Activated naive CD8-positive, alpha-beta T cell (primary cell): ENCODE results near the gene GPR141.

Source experiments
- H3K27ac Mint-ChIP-seq: one replicate; pipeline ENCODE4 v1.8.0; 2021; ENCODE audit warnings: mixed read lengths
- H3K27me3 Mint-ChIP-seq: one replicate; pipeline ENCODE4 v1.8.0; 2021; ENCODE audit warnings: mixed read lengths
- H3K36me3 Mint-ChIP-seq: one replicate; pipeline ENCODE4 v1.8.0; 2021; ENCODE audit warnings: mixed read lengths
- H3K4me1 Mint-ChIP-seq: one replicate; pipeline ENCODE4 v1.8.0; 2021; ENCODE audit warnings: low read depth, mixed read lengths
- H3K4me3 Mint-ChIP-seq: one replicate; pipeline ENCODE4 v1.8.0; 2021; ENCODE audit warnings: mild to moderate bottlenecking, mixed read lengths
- H3K9me3 Mint-ChIP-seq: one replicate; pipeline ENCODE4 v1.8.0; 2021; ENCODE audit warnings: low read depth, mixed read lengths

GPR141 gene

DNA sequence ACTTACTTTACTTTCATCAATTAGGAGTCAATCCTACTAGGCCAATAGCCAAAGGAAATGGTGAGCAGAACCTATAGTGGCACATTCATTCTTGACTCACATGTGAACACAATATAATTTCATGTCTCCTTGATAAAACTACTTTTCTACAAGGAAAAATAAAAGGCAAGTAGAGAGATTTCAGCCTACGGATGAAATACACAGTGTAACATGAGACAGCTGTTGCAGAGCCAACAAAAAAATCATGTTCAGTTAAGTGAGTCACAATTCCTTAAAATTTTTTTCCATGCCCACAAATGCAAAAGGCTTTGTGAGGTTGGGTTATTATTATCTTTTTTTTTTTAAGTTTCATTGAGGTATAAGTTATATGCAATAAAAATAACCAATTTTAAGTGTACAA lies 54.8 kb downstream of the GPR141 start:
- no peaks in the 10 kb centered on the region for H3K4me1 Mint-ChIP-seq
- no peak overlapping the region for H3K27ac Mint-ChIP-seq
- no peaks in the 10 kb centered on the region for H3K9me3 Mint-ChIP-seq

DNA sequence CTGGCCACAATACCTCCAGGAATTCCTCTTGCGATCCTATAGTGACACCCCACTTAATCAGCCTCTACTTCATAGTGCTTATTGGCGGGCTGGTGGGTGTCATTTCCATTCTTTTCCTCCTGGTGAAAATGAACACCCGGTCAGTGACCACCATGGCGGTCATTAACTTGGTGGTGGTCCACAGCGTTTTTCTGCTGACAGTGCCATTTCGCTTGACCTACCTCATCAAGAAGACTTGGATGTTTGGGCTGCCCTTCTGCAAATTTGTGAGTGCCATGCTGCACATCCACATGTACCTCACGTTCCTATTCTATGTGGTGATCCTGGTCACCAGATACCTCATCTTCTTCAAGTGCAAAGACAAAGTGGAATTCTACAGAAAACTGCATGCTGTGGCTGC lies 56.8 kb downstream of the GPR141 start:
- peaks cover 2% of the 10 kb centered on the region for H3K27me3 Mint-ChIP-seq
- H3K27ac Mint-ChIP-seq, result no peak overlapping the region
- no peaks in the 10 kb centered on the region for H3K9me3 Mint-ChIP-seq
- no peaks in the 10 kb centered on the region for H3K36me3 Mint-ChIP-seq
- H3K4me1 Mint-ChIP-seq, result no peaks in the 10 kb centered on the region
- no peak overlapping the region for H3K4me3 Mint-ChIP-seq

More for the DNA sequence above, 54.8 kb downstream of the GPR141 start:
- H3K4me3 Mint-ChIP-seq, result no peak overlapping the region
- no peaks in the 10 kb centered on the region for H3K36me3 Mint-ChIP-seq
- H3K27me3 Mint-ChIP-seq, result no peaks in the 10 kb centered on the region

DNA sequence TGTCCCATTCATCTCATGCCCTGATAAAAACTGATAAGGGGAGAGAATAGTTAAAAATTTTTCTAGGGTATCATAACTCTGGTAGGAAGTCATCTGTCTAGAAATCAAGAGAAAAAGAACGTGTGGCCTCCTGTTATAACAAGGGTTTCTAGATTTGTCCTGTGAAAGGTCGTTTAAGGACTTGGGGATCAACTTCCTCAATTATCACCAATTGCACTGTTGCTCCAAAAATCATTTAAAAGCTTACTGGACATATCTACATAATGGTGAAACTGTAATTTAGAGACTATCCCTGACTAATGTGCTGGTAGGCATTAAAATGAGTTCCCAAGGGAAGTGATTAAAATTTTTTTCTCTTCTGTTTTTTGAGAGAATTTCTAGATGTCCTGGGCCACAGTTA lies 58.2 kb downstream of the GPR141 start:
- Mint-ChIP-seq H3K36me3 (no peaks in the 10 kb centered on the region), H3K9me3 (no peaks in the 10 kb centered on the region), H3K27me3 (peaks cover 2% of the 10 kb centered on the region), H3K4me3 (no peak overlapping the region), H3K27ac (no peak overlapping the region), H3K4me1 (no peaks in the 10 kb centered on the region)

DNA sequence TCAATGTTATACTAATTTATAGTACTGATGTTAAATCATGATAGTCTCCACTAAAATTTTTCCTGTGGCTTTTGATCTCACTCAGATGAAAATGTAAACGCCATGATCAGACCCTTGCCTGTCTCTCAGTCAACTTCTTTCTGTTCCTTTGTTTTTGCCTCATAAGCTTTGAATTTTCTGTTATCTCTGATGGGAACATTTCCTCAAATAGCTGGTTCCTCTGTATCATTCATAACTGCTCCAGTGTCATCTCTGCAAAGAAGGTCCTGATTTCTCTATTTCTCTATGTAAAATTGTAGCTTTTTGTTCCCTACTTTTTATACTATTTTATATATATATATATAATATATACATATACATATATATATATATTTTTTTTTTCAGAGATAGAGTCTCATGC lies 67.5 kb downstream of the GPR141 start:
- H3K27ac Mint-ChIP-seq, result no peak overlapping the region
- no peaks in the 10 kb centered on the region for H3K4me1 Mint-ChIP-seq
- peaks cover 4% of the 10 kb centered on the region for H3K27me3 Mint-ChIP-seq
- no peak overlapping the region for H3K4me3 Mint-ChIP-seq
- no peaks in the 10 kb centered on the region for H3K9me3 Mint-ChIP-seq
- no peaks in the 10 kb centered on the region for H3K36me3 Mint-ChIP-seq

DNA sequence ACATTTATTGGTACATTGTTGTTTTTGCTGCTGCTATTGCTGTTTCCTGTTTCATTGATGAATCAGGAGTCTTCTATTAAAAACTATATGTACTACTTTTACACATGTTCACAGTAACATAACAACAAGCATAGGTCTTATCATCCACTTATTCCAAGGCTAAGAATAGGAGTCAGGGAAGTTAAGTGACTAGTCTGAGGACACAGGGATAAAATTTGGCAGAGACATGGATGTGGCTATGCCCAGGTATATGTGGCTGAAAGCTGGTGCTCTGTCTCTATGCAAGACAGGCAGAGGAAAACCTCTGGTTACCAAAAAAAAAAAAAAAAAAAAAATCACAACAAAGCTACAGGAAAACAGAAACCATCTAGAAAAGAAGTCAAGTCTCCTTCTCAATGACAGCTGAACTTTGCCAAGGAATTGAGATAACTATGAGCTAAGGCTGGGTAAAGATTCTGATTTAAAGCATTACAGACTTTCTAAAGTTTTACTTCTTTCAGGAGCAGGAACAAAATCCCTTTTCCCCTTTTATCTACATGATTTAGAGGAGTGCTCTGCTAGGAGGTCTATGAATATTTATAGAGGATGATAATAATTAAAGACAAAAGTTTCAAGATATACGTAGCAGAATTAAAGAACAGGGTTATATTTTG lies 70.0 kb downstream of the GPR141 start:
- Mint-ChIP-seq H3K9me3 (no peaks in the 10 kb centered on the region), H3K27ac (no peak overlapping the region), H3K4me3 (no peak overlapping the region), H3K4me1 (no peaks in the 10 kb centered on the region), H3K27me3 (peaks cover 6% of the 10 kb centered on the region), H3K36me3 (no peaks in the 10 kb centered on the region)

DNA sequence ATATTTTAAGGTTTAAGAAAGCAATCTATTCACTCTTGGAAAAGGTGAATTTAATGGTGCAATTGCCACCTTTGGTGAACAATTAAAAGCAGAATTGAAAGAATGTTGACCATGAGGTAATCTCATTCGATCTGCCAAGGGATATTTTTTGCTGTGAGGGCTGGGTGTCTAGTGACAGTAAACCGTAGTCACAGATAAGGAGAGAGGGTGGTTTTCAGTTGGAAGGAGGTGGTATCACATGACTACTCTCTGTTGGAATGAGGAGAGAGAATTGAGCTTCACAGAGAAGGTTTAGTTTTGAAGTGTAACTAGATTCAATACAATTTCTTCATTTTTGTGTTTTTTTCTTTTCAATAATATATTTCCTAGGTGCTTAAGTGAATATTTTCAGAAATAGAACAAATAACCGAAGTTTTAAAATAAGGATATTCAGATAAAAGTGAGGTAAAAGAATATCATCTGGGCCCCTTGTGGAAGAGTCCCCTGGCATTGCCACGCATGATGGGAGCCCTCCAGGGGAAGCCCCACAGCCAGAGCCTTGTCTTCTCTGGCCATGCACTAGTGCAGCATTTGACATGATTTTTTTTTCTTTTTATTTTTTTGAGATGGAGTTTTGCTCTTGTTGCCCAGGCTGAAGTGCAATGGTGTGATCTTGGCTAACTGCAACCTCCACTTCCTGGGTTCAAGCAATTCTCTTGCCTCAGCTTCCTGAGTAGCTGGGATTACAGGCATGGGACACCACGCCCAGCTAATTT lies 73.4 kb downstream of the GPR141 start:
- H3K27me3 Mint-ChIP-seq, result peaks cover 7% of the 10 kb centered on the region
- H3K9me3 Mint-ChIP-seq, result no peaks in the 10 kb centered on the region
- no peaks in the 10 kb centered on the region for H3K4me1 Mint-ChIP-seq
- no peak overlapping the region for H3K4me3 Mint-ChIP-seq
- H3K36me3 Mint-ChIP-seq, result no peaks in the 10 kb centered on the region
- no peak overlapping the region for H3K27ac Mint-ChIP-seq

DNA sequence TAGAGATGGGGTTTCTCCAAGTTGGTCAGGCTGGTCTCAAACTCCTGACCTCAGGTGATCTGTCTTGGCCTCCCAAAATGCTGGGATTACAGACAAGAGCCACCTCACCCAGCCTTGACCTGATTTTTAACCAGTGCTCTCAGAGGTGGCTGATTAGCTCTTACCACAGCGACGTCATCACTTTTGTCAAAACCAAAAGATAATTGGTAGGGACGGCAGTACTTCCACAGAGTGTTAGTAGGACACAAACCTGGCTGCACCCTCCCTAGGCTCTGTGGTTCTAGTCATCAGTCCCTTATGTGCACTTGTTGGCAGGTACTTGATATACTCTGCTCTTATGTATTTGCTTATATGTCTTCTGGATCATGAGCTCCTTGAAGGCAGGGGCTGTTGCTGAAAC lies 74.0 kb downstream of the GPR141 start:
- no peak overlapping the region for H3K4me3 Mint-ChIP-seq
- H3K4me1 Mint-ChIP-seq, result no peaks in the 10 kb centered on the region
- H3K27ac Mint-ChIP-seq, result no peak overlapping the region

DNA sequence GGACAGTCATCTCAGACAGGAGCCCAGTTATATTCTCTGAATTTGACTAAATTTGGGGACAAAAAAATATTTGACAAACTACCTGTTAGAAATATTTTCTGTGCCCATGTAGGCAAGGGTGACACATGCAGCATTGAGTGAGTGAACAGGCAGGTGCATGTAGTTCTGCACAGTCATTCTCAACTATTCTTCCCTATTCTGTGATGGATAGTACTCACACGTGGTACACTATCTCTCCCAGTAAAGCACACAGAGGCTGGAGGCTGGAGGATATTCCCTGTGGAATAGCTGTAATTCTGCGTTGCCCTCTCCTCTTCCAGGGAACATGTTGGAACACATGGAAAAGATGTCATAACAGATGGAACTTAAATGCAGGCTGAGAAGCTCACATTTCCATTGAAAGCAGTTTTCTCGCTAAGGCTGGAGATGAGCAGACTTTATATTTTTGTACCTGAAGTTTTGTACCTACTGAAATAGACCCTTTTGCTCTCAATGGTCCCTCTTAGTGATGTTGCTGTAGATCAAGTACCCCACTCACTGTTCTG lies 75.0 kb downstream of the GPR141 start:
- no peak overlapping the region for H3K27ac Mint-ChIP-seq
- H3K4me1 Mint-ChIP-seq, result no peaks in the 10 kb centered on the region
- H3K9me3 Mint-ChIP-seq, result no peaks in the 10 kb centered on the region
- no peaks in the 10 kb centered on the region for H3K36me3 Mint-ChIP-seq
- H3K4me3 Mint-ChIP-seq, result no peak overlapping the region
- peaks cover 7% of the 10 kb centered on the region for H3K27me3 Mint-ChIP-seq

More for the DNA sequence above, 74.0 kb downstream of the GPR141 start:
- no peaks in the 10 kb centered on the region for H3K9me3 Mint-ChIP-seq
- H3K27me3 Mint-ChIP-seq, result peaks cover 7% of the 10 kb centered on the region
- H3K36me3 Mint-ChIP-seq, result no peaks in the 10 kb centered on the region

DNA sequence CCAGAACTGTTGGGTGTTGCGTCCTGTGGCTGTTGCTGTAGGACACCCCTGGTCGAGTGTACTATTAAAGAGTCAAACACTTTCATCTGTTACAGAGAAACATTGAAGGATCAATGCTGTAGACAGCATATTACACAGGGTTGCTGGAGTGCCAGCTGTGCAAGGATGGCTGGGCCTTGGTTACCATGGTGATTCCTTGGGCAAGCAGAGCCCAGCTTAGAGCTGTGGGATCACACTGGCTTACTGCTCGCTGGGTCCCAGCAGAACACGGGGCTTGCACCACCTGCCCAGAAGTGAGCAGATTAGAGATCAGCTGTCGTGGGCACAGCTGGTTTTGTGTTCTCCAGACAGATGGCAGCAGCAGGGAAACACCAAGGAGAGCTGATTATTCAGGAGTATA lies 76.0 kb downstream of the GPR141 start:
- peaks cover 7% of the 10 kb centered on the region for H3K27me3 Mint-ChIP-seq
- H3K9me3 Mint-ChIP-seq, result no peaks in the 10 kb centered on the region
- H3K36me3 Mint-ChIP-seq, result no peaks in the 10 kb centered on the region
- no peaks in the 10 kb centered on the region for H3K4me1 Mint-ChIP-seq
- H3K27ac Mint-ChIP-seq, result no peak overlapping the region
- H3K4me3 Mint-ChIP-seq, result no peak overlapping the region

DNA sequence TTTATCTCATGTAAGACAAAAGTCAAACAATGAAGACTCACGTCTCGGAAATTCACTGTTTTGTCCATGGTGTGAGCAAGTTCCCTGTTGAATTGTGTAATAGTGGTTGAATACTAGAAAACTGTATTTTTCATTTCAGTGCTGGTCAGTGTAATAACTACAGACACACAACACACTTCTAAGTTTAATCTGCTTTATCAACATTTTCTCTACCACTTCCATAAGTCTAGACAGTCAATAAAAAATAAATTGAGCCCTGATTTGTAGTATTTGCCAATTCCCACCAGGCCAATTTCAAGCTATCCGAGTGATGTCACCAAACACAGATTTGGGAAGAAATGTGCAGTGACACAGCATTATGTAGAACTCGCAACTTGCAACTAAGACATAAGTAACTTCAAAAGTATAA lies 81.9 kb downstream of the GPR141 start:
- no peak overlapping the region for H3K27ac Mint-ChIP-seq
- H3K4me3 Mint-ChIP-seq, result no peak overlapping the region

DNA sequence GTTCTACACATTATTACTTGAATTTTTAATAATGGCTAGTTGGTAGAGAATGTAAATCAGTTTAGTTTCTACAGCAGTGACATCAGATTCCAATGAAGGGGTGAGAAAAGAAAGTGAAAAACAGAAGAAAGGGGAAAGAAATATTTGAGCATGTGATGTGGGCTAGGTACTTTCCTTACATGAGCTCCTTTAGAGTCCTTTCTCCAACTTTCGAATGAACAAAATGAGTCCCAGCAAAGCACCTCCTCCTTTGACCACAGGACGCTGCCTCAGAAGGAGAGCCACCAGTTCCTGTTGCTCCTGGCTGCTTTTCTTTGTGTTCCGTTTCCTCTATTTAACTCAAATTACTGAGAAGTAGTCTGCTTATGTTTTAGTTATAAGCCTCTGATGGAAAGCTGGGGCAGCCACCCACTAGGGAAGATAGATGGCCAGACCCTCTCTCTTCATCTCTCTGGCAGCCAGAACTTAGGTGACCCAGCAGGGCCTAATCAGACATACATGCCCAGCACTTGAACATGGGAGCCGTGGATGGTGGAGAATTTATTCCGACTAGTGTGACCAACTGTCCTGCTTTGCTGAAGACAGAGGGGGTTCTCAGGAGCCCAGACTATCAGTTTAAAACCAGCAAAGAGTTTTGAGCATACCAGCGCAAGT lies 82.4 kb downstream of the GPR141 start:
- Mint-ChIP-seq H3K27ac (no peak overlapping the region), H3K9me3 (no peaks in the 10 kb centered on the region), H3K36me3 (no peaks in the 10 kb centered on the region), H3K4me1 (no peaks in the 10 kb centered on the region), H3K4me3 (no peak overlapping the region), H3K27me3 (peaks cover 2% of the 10 kb centered on the region)

More for the DNA sequence above, 81.9 kb downstream of the GPR141 start:
- H3K27me3 Mint-ChIP-seq, result peaks cover 2% of the 10 kb centered on the region
- H3K4me1 Mint-ChIP-seq, result no peaks in the 10 kb centered on the region
- H3K36me3 Mint-ChIP-seq, result no peaks in the 10 kb centered on the region
- H3K9me3 Mint-ChIP-seq, result no peaks in the 10 kb centered on the region

DNA sequence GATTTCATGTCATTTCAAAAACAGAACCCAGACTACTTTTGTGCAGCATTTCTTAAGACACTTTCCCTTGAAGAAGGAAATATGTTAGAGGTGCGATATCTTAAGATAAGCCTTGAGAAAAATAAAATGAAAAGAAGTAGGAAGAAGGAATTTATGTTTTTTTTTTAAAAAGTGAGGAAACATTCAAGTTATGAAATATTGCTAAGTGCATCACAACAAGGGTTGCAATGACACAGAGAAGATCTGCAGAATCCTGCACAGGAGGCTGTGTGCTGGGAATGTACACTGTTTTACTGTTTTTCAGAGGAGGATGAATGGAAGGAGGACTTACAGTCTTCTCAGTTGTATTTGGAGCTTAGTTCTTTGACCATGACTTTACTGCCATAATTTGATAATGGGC lies 85.0 kb downstream of the GPR141 start:
- no peaks in the 10 kb centered on the region for H3K27me3 Mint-ChIP-seq
- H3K27ac Mint-ChIP-seq, result no peak overlapping the region
- no peaks in the 10 kb centered on the region for H3K36me3 Mint-ChIP-seq
- H3K4me1 Mint-ChIP-seq, result no peaks in the 10 kb centered on the region
- no peak overlapping the region for H3K4me3 Mint-ChIP-seq
- no peaks in the 10 kb centered on the region for H3K9me3 Mint-ChIP-seq

DNA sequence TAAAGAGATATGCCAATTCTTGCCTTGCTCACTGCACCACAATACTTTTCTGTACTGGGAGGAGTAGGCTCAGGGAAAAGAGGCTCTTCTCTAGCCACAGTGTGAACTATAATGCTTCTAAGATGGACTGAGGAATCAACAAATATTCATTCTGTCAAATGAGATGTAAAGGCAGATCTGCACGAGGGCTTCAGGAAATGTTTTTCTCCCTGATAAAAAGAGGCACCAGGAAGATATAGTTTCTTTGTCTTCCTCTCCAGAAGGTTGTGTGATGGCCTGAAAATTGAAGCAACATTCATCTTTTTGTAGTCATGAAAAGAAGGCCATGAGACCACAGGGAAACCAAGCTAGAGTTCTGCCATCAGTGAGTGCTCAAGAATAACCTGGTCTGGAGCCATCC lies 85.7 kb downstream of the GPR141 start:
- H3K4me3 Mint-ChIP-seq, result no peak overlapping the region

DNA sequence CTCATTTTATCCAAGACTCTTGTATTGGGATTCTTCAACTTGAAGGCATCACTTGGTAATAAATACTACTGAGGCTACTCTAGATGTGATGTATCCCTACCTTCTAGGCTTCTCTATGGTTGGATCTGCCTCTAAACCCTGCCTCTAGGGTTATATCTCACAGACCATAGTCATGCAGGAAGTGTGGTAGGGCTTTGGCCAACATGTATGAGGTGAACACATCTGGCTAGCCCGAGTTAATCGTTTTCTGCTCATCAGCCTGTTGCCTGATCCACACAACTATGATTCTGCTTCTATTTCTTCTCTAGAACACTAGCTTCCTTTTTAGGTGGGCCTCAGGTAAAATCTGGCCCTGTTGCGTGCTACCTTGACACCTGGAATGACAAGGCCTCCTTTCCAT lies 86.2 kb downstream of the GPR141 start:
- Mint-ChIP-seq H3K36me3 (no peaks in the 10 kb centered on the region), H3K4me1 (no peaks in the 10 kb centered on the region), H3K27ac (no peak overlapping the region), H3K27me3 (no peaks in the 10 kb centered on the region), H3K4me3 (no peak overlapping the region), H3K9me3 (no peaks in the 10 kb centered on the region)

More for the DNA sequence above, 85.7 kb downstream of the GPR141 start:
- Mint-ChIP-seq H3K4me1 (no peaks in the 10 kb centered on the region), H3K36me3 (no peaks in the 10 kb centered on the region), H3K27me3 (no peaks in the 10 kb centered on the region), H3K9me3 (no peaks in the 10 kb centered on the region), H3K27ac (no peak overlapping the region)

DNA sequence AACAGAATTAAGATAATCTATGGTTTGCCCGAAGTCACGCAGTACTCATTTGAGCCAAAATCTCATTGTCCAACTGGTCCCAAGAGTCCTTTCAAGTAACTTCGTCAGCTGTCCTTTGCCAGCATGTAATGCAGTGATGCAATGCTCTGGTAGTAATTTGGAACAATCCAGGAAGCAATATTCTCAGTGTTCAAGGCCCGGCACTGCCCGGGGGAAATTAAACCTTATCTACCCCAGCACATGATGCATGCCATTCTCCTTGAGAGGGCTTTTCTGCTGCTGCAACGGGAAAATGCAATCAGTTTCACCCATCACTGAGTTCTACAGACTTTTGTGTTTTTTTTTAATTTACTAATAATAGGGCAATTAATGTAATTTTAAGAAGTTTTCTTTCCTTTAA lies 87.3 kb downstream of the GPR141 start:
- peaks cover 6% of the 10 kb centered on the region for H3K9me3 Mint-ChIP-seq
- no peak overlapping the region for H3K27ac Mint-ChIP-seq
- no peaks in the 10 kb centered on the region for H3K4me1 Mint-ChIP-seq
- H3K27me3 Mint-ChIP-seq, result peaks cover 2% of the 10 kb centered on the region
- no peaks in the 10 kb centered on the region for H3K36me3 Mint-ChIP-seq
- no peak overlapping the region for H3K4me3 Mint-ChIP-seq
